HL-60 (cell line): Measurements from ENCODE around the gene SLC35F3.

Source experiments
- GABPA ChIP-seq: IDR thresholded peaks from 2 replicates; pipeline ENCODE4 v1.6.1; 2012; ENCODE audit warnings: low read depth
- POLR2AphosphoS5 ChIP-seq: IDR thresholded peaks from 2 replicates; pipeline ENCODE4 v1.6.1; 2012; ENCODE audit warnings: low read depth
- TF ChIP-seq, protein P1 (sequence below): IDR thresholded peaks from one replicate; pipeline ENCODE4 v1.5.1; 2011; ENCODE audit warnings: low read length, control low read depth, inconsistent platforms; ENCODE audit not compliant: insufficient read depth
- TF ChIP-seq, protein P2 (sequence below): IDR thresholded peaks from 2 replicates; pipeline ENCODE4 v1.6.1; 2012; ENCODE audit warnings: low read depth; ENCODE audit not compliant: insufficient replicate concordance

DNA sequence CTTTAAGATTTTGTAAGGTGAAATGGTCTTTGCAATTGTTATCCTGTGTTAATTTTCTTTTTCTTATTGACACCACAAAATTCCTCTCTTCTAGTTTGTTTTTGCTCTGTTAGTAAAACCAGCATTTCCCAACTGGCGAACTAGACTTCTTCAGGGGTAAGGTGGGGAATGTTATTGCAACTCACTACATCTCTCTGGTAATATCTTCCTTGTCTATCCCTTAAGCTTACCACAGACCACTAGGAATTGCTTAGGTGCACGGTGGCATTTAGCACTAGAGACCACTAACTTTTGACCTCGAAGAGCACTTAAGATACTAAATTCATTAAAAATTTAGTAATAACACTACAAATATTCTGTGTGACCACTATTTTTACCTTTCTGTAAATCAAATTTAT is 464.6 kb downstream of the SLC35F3 start:
- TF ChIP-seq, protein P1, sequence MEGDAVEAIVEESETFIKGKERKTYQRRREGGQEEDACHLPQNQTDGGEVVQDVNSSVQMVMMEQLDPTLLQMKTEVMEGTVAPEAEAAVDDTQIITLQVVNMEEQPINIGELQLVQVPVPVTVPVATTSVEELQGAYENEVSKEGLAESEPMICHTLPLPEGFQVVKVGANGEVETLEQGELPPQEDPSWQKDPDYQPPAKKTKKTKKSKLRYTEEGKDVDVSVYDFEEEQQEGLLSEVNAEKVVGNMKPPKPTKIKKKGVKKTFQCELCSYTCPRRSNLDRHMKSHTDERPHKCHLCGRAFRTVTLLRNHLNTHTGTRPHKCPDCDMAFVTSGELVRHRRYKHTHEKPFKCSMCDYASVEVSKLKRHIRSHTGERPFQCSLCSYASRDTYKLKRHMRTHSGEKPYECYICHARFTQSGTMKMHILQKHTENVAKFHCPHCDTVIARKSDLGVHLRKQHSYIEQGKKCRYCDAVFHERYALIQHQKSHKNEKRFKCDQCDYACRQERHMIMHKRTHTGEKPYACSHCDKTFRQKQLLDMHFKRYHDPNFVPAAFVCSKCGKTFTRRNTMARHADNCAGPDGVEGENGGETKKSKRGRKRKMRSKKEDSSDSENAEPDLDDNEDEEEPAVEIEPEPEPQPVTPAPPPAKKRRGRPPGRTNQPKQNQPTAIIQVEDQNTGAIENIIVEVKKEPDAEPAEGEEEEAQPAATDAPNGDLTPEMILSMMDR: no peak
- no peak for TF ChIP-seq POLR2AphosphoS5
- TF ChIP-seq GABPA: no peak
- TF ChIP-seq, protein P2, sequence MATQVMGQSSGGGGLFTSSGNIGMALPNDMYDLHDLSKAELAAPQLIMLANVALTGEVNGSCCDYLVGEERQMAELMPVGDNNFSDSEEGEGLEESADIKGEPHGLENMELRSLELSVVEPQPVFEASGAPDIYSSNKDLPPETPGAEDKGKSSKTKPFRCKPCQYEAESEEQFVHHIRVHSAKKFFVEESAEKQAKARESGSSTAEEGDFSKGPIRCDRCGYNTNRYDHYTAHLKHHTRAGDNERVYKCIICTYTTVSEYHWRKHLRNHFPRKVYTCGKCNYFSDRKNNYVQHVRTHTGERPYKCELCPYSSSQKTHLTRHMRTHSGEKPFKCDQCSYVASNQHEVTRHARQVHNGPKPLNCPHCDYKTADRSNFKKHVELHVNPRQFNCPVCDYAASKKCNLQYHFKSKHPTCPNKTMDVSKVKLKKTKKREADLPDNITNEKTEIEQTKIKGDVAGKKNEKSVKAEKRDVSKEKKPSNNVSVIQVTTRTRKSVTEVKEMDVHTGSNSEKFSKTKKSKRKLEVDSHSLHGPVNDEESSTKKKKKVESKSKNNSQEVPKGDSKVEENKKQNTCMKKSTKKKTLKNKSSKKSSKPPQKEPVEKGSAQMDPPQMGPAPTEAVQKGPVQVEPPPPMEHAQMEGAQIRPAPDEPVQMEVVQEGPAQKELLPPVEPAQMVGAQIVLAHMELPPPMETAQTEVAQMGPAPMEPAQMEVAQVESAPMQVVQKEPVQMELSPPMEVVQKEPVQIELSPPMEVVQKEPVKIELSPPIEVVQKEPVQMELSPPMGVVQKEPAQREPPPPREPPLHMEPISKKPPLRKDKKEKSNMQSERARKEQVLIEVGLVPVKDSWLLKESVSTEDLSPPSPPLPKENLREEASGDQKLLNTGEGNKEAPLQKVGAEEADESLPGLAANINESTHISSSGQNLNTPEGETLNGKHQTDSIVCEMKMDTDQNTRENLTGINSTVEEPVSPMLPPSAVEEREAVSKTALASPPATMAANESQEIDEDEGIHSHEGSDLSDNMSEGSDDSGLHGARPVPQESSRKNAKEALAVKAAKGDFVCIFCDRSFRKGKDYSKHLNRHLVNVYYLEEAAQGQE: no peak
